Natural killer cell (primary cell): Measurements from ENCODE around the gene SLC6A3. TPM values are rescaled to one million over a fixed set of nuclear protein-coding genes. Genes with fewer than 3 reads are reported as not detected.

Experiments
- ATAC-seq, 3 donors: fragments of 150-1000 bp in 2 of 3; fragments of 200-7000 bp in 1 of 3; cut with Tn5 transposase; 1 replicate in 1 of 3; 2 replicates in 2 of 3; pipeline ENCODE4 v1.10.0; 2021; ENCODE audit warnings: mild to moderate bottlenecking in 2 of 3, moderate library complexity in 2 of 3
- DNase-seq, 2 donors: peaks; one replicate each; pipeline versions ENCODE4 v3.0.0 to v3.0.0-alpha.2; 2013 to 2021; ENCODE audit warnings: mixed read lengths in 1 of 2
- H3K27ac ChIP-seq: one replicate; pipeline ENCODE4 v1.5.1; 2013; ENCODE audit warnings: mild to moderate bottlenecking, low read length
- H3K27me3 ChIP-seq: one replicate; pipeline ENCODE4 v1.6.1; 2013; ENCODE audit warnings: low read length; ENCODE audit not compliant: control insufficient read depth, insufficient read depth
- H3K36me3 ChIP-seq: one replicate; pipeline ENCODE4 v1.6.1; 2013; ENCODE audit warnings: low read length; ENCODE audit not compliant: control insufficient read depth, insufficient read depth
- H3K4me1 ChIP-seq: one replicate; pipeline ENCODE4 v1.6.1; 2013; ENCODE audit warnings: low read length; ENCODE audit not compliant: control insufficient read depth, insufficient read depth
- H3K4me3 ChIP-seq: one replicate; pipeline ENCODE4 v1.5.1; 2013; ENCODE audit warnings: low read length
- H3K9me3 ChIP-seq: one replicate; pipeline ENCODE4 v1.6.1; 2013; ENCODE audit warnings: low read length; ENCODE audit not compliant: control insufficient read depth, insufficient read depth
- H3K27ac Mint-ChIP-seq, 2 donors: one replicate each; pipeline ENCODE4 v1.8.0; 2022; ENCODE audit warnings: mild to moderate bottlenecking in 2 of 2, mixed read lengths in 2 of 2, moderate library complexity in 1 of 2
- H3K27me3 Mint-ChIP-seq, 2 donors: one replicate each; pipeline ENCODE4 v1.8.0; 2022; ENCODE audit warnings: low read depth in 2 of 2, mixed read lengths in 2 of 2
- H3K36me3 Mint-ChIP-seq: one replicate; pipeline ENCODE4 v1.8.0; 2022; ENCODE audit warnings: mixed read lengths
- H3K4me1 Mint-ChIP-seq, 2 donors: one replicate each; pipeline ENCODE4 v1.8.0; 2022; ENCODE audit warnings: mixed read lengths in 2 of 2
- H3K4me3 Mint-ChIP-seq: one replicate; pipeline ENCODE4 v1.8.0; 2022; ENCODE audit warnings: mild to moderate bottlenecking, moderate library complexity, mixed read lengths
- H3K9me3 Mint-ChIP-seq, 2 donors: one replicate each; pipeline ENCODE4 v1.8.0; 2022; ENCODE audit warnings: mixed read lengths in 2 of 2
- WGBS: methylation state at CpG from one replicate; pipeline ENCODE4 v1.1.7; 2013; ENCODE audit warnings: missing lambda C conversion rate; ENCODE audit not compliant: insufficient coverage; 5-methylcytosine and 5-hydroxymethylcytosine counted together
- intact Hi-C: fragments of 100-400 bp; cut with micrococcal nuclease; formaldehyde crosslinking; loops from one replicate; pipeline ENCODE4 v1.14.2; 2022
- total RNA-seq, 4 donors: library from RNA; stranded (reverse); fragments of 120-200 nt in 1 of 4; gene quantifications; one replicate each; pipeline versions ENCODE4 v1.2.3 to v1.2.4, GENCODE V29; 2013 to 2022
- TF ChIP-seq, protein P1 (sequence below): fragments of 200-600 bp; IDR thresholded peaks from one replicate; pipeline ENCODE4 v1.8.0; 2022; ENCODE audit warnings: antibody characterized with exemption

SLC6A3 gene
- total RNA-seq, 3 donors from 2014 or later (not counting 1 experiment from before 2014, with no cell fraction given), result not detected

DNA sequence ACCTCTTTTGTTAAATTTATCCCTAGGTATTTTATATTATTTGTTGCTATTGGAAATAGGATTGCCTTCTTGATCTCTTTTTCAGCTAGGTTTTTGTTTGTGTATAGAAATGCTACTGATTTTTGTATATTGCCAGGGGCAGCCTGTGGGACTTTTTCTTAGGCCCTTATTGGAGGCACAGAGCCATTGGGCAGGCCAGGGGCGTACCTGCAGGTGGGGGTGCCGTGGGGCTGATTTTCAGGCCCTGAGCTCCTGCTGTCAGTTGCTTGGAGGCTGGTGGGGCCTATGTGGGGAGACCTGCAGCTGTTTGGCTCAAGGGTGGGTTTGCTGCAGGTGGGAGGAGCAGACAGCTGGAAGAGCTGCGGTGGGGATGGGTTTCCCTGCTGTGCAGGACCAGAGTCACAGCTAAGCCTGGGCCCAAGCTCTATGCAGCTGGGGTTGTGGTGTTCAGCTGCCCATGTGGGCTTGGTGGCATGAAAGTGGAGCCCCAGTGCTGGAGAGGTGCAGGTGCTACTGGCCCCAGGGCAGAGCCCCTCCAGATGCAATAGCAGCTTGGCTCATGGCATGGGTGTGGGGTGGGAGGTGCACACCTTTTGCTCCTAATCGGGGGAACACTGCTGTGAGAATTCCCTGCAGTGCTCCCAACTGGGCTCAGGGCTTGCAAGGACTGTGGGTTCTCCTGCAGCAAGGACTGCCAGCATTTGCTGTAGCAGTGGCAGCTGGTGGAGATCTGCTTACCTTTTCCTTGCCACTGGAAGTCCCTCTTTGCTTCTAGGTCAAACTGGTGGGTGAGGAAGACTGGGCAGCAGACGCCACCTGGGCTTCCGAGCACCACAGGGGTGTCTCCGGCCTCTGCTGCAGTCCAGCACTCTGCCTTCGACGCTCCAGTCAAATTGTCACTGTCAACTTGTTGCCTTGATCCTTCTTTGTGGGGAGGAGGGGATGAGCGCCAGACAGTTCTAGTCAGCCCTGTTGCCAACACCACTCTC lies 92.7 kb downstream of the SLC6A3 start:
- Histone ChIP-seq H3K4me1 (no peaks in the 10 kb centered on the region), H3K9me3 (no peaks in the 10 kb centered on the region), H3K27ac (no peak overlapping the region), H3K4me3 (no peak overlapping the region), H3K27me3 (no peaks in the 10 kb centered on the region), H3K36me3 (no peaks in the 10 kb centered on the region)
- ATAC-seq (no peak), DNase-seq (no peak)
- H3K36me3 Mint-ChIP-seq, result no peaks in the 10 kb centered on the region
- TF ChIP-seq, protein P1, sequence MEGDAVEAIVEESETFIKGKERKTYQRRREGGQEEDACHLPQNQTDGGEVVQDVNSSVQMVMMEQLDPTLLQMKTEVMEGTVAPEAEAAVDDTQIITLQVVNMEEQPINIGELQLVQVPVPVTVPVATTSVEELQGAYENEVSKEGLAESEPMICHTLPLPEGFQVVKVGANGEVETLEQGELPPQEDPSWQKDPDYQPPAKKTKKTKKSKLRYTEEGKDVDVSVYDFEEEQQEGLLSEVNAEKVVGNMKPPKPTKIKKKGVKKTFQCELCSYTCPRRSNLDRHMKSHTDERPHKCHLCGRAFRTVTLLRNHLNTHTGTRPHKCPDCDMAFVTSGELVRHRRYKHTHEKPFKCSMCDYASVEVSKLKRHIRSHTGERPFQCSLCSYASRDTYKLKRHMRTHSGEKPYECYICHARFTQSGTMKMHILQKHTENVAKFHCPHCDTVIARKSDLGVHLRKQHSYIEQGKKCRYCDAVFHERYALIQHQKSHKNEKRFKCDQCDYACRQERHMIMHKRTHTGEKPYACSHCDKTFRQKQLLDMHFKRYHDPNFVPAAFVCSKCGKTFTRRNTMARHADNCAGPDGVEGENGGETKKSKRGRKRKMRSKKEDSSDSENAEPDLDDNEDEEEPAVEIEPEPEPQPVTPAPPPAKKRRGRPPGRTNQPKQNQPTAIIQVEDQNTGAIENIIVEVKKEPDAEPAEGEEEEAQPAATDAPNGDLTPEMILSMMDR, result no peak
- WGBS, result 84% methylated on average over 9 of the region's 10 CpGs
- intact Hi-C loops, result no loop called here
- H3K27ac Mint-ChIP-seq, result no peak overlapping the region
- no peaks in the 10 kb centered on the region for H3K9me3 Mint-ChIP-seq
- no peaks in the 10 kb centered on the region for H3K4me1 Mint-ChIP-seq
- peaks cover 0 to 14% of the 10 kb centered on the region in 2 donors for H3K27me3 Mint-ChIP-seq
- no peak overlapping the region for H3K4me3 Mint-ChIP-seq

DNA sequence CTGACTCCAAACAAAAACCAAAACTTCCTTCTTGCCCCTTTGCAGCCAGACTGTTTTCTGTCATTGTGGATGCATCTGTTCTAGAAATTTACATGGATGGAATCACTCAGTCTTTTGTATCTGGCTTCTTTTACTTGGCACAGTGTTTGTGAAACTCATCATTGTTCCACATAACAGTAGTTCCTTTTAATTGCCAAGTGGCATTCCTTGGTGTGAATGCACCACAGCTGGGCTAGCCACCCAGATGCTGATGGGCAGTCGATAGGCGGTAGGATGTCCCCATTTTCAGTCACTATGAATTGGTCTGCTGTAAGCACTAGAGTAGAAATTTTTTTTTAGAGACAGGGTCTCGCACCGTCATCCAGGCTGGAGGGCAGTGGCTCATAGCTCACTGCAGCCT lies 94.1 kb downstream of the SLC6A3 start:
- Histone ChIP-seq H3K27me3 (no peaks in the 10 kb centered on the region), H3K36me3 (no peaks in the 10 kb centered on the region), H3K27ac (no peak overlapping the region), H3K4me1 (peaks cover under 1% of the 10 kb centered on the region), H3K9me3 (no peaks in the 10 kb centered on the region), H3K4me3 (no peak overlapping the region)
- TF ChIP-seq, protein P1, result no peak
- H3K36me3 Mint-ChIP-seq, result no peaks in the 10 kb centered on the region
- H3K9me3 Mint-ChIP-seq, result no peaks in the 10 kb centered on the region
- ATAC-seq (no peak), DNase-seq (no peak)
- peaks cover 0 to 12% of the 10 kb centered on the region in 2 donors for H3K27me3 Mint-ChIP-seq
- 82% methylated on average over 4 of the region's 4 CpGs for WGBS
- H3K27ac Mint-ChIP-seq, result no peak overlapping the region
- peaks cover 0 to 3% of the 10 kb centered on the region in 2 donors for H3K4me1 Mint-ChIP-seq
- no peak overlapping the region for H3K4me3 Mint-ChIP-seq
- intact Hi-C loops, result no loop called here

DNA sequence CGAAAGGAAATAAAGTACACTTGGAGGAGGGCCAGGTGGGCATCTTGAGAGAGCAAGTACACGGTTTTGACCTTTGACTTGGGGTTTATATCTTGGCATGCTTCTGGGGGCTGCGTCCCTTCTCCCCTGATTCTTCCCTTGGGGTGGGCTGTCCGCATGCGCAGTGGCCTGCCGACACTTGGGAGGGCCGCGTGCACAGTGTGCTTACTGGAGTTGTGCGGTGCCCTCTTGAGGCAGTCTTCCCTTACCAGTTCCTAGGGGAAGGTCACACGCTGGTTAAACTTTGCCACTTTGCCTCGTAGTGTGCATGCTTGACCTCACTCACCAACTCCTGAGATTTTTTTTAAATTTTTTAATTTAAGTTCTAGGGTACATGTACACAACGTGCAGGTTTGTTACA lies 96.0 kb downstream of the SLC6A3 start:
- Histone ChIP-seq H3K9me3 (no peaks in the 10 kb centered on the region), H3K27ac (no peak overlapping the region), H3K27me3 (no peaks in the 10 kb centered on the region), H3K4me3 (no peak overlapping the region), H3K4me1 (peaks cover 12% of the 10 kb centered on the region), H3K36me3 (no peaks in the 10 kb centered on the region)
- H3K4me3 Mint-ChIP-seq, result no peak overlapping the region
- H3K27me3 Mint-ChIP-seq, result peaks cover 0 to 7% of the 10 kb centered on the region in 2 donors
- DNase-seq (no peak), ATAC-seq (no peak)
- TF ChIP-seq, protein P1, result no peak
- peaks cover 1 to 11% of the 10 kb centered on the region in 2 donors for H3K4me1 Mint-ChIP-seq
- intact Hi-C loops, result no loop called here
- 69% methylated on average over 11 of the region's 12 CpGs for WGBS
- no peak overlapping the region for H3K27ac Mint-ChIP-seq
- no peaks in the 10 kb centered on the region for H3K9me3 Mint-ChIP-seq
- H3K36me3 Mint-ChIP-seq, result no peaks in the 10 kb centered on the region
